NOMO-1 treated with DMSO at 0.1 percent for 48 hours (cell line): ENCODE results near the gene EPSTI1.
A peak's percentile ranks its signal among the peaks of the same experiment; 100 is the strongest.
"Not testable (repeated sequence)": the region's sequence is repeated elsewhere in the genome, so short reads cannot be mapped to it uniquely, and the experiment has no call there.

Experiments
- DNase-seq: peaks from one replicate; lab custom pipeline; 2025; ENCODE audit not compliant: unreplicated experiment; lab: John Stamatoyannopoulos, UW

EPSTI1 gene, protein sequence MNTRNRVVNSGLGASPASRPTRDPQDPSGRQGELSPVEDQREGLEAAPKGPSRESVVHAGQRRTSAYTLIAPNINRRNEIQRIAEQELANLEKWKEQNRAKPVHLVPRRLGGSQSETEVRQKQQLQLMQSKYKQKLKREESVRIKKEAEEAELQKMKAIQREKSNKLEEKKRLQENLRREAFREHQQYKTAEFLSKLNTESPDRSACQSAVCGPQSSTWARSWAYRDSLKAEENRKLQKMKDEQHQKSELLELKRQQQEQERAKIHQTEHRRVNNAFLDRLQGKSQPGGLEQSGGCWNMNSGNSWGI

GRCh38 chr13:42991898-42992763 lies at the start of gene EPSTI1:
EPSTI1 (minus strand) TSS chr13:42992241; CDS start chr13:42992165, 76 bp downstream.
- peak; percentile 74 for DNase-seq

DNA sequence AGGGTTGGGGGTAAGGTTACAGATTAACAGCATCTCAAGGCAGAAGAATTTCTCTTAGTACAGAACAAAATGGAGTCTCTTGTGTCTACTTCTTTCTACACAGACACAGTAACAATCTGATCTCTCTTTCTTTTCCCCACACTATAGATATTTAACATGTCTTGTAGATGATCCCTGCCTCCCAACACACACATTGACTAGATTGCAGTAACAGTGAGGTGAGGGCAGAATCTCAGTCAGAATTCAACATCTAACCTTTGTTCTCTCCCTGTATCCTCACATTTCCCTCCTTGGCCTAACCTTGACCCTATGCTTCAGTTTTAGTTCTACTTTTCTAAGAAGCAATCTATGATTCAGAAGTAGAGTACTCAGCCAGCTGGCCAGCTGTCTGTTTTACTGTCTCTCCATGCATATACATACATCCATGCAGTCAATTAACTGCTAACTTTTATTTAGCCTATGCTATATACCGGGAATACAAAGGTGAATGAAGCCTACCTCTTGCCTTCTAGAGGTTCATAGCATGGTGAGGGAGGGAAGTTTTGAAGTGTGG lies 49.4 kb upstream of the EPSTI1 start:
- DNase-seq, result no peak

DNA sequence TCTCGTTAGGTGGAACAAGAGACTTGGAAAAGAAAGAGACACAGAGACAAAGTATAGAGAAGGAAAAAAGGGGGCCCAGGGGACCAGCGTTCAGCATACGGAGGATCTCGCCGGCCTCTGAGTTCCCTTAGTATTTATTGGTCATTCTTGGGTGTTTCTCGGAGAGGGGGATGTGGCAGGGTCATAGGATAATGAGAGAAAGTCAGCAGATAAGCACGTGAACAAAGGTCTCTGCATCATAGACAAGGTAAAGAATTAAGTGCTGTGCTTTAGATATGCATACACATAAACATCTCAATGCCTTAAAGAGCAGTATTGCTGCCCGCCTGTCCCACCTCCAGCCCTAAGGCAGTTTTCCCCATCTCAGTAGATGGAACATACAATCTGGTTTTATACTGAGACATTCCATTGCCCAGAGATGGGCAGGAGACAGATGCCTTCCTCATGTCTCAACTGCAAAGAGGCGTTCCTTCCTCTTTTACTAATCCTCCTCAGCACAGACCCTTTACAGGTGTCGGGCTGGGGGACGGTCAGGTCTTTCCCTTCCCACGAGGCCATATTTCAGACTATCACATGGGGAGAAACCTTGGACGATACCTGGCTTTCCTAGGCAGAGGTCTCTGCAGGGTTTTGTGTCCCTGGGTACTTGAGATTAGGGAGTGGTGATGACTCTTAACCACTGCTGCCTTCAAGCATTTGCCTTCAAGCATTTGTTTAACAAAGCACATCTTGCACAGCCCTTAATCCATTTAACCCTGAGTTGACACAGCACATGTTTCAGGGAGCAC lies 48.7 kb upstream of the EPSTI1 start:
- not testable (repeated sequence) for DNase-seq

- no peak for DNase-seq
Observed at GRCh38 chr13:43039966-43040365, 47.9 kb upstream of the EPSTI1 start.

- DNase-seq, result no peak
Observed at GRCh38 chr13:43036351-43037250, 44.6 kb upstream of the EPSTI1 start.

DNA sequence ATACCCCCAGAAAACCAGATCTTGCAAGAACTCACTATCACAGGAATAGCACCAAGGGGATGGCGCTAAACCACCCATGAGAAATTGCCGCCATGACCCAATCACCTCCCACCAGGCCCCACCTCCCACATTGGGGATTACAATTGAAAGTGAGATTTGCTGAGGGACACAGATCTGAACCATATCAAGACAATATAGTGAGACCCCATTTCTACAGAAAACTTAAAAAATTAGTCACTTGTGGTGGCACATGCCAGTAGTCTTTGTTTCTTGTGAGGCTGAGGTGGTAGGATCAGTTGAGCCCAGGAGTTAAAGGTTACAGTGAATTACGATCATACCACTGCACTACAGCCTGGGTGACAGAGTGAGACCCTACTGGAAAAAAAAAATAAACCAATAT lies 41.0 kb upstream of the EPSTI1 start:
- no peak for DNase-seq

DNA sequence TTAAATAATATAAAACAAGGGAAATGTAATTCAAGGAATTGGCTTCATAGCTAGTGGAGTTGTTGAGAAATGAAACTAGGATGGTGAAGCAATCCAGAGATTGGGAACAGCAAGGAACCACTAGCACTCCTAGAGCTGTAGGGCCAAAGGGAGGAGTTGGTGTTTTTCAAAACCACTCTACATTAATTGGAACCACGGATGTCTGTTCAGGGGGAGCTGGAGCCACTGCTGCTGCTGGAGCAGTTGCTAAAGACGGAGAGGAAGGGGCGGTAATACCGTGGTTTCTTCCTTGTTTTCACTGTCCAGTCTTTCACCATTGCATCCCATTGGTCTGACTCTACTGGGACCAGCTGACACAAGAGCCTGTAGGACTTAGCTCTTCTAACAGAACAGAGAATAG lies 39.8 kb upstream of the EPSTI1 start:
- no peak for DNase-seq

DNA sequence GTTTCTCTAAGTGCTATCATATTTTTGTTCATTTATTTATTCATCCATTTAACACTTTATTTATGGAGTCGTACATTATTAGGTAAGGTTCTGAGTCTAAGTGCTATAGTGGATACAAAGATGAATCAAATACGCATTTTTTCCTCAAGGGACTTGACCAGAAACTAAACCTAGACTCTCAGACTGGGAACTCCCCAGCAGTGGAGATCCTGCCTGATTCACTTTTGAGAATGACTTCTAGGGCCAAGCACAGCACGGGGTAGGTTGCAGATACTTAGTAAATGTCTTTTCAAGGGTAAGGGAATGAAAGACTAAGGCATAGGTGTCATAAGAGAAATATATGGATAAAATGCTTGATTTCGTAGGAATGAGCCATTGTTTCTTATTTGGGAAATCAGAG lies 38.5 kb upstream of the EPSTI1 start:
- DNase-seq, result no peak

DNA sequence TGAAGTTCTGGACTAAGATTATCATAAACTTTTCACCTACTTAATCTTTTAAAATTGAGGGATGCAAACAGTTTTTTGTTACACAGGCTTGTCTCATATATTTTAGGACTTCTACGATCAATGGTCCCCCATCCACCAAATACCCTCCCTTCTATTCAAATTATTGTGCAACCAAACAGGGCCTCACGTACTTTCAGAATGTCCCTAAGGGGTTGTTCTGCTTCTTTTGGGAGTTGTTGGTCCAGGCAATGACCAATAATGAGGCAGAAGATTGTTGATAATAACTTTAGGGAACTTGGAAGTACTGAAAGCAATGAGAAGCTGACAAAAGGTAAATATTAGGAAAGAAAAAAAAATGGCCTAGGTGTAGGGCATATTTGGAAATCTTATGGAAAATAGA lies 34.2 kb upstream of the EPSTI1 start:
- DNase-seq, result peak; percentile 18

DNA sequence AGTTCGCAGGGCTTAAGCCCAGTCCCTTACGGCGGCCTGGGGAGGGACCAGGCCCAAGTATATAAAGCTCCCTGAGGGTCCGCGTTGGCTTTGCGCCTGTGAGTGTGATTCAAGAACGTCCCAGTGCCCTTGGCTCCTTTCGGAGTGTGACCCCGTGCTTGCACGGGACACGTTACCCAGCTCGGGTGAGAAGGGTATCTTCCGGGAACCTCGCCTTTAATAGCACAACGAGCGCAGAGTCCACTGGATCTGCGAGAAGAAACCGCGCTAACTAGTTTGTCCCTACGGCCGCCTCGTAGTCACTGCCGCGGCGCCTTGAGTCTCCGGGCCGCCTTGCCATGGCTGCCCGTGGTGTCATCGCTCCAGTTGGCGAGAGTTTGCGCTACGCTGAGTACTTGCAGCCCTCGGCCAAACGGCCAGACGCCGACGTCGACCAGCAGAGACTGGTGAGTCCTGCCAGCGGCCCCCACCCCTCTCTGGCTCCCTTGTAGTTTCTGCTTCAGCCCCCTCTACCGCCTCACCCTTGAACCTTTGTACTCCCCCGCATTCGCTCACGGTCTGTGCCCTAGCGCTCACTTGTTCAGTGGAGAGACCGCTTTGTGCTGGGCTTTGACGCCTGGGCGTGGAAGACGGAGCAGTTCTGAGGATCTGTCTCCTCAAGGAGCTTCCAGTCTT lies 31.4 kb upstream of the EPSTI1 start, which contains the start of gene DNAJC15:
Gene DNAJC15, plus strand, starts transcription at position 298 of the 675 bp plus-strand sequence. Its CDS starts 41 bp downstream, at position 339.
- DNase-seq, result peak; percentile 76

DNA sequence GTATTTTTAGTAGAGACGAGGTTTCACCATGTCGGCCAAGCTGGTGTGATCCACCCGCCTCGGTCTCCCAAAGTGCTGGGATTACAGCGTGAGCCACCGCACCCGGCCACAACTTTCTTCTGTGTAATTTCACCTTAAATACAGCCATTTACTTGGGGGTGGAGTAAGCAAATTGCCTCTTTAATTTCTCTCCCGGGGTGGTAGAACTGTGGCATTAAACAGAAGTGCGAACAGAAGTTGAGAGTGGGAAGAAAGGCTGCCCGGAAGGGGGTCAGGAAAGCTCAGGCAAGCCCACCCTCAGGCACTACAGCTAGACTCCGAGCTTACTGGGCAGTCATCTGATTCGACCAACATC lies 30.9 kb upstream of the EPSTI1 start:
- DNase-seq, result no peak

DNA sequence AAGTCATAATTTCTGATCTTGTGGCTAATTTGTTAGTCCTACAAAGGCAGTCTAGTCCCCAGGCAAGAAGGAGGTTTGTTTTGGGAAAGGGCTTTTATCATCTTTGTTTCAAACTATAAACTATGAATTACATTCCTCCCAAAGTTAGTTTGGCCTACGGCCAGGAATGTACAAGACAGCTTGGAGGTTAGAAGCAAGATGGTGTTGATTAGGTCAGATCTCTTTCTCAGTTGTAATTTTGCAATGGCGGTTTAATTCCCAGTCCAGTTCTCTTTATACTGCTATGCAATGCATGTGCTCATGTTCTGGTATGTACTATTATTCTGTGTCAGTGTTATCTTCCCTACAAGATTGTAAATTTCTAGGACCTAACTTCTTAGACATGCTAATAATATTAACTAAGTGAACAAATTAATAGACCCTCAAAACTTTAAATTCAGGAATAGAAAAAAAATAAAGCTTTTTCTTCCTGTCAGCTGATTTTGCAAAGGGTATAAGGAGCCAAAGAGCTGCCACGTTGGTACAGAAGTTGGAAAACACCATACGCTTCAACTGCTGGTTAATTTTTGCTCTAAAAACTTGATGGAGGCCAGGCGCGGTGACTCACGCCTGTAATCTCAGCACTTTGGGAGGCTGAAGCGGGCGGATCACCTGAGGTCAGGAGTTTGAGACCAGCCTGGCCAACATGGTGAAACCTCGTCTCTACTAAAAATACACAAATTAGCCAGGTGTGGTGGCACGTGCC lies 30.1 kb upstream of the EPSTI1 start:
- no peak for DNase-seq

DNA sequence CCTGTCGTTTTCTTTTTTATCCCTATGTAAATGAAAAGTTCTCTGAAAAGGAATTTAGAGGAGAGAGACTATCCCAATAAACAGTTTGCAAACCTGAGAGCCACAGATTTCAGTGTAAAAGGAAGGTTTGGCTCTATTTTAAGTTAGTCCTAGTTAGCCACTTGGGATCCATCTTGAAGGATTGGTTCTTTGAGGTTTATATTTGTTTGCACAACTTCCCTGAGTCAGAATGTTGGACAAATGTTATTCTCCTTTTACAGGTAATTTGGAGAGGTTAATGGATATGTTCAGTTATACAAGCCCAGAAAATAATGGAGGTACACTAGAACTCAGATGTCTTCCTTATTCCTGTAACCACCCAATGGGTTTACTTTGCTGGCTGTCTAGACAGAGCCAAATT lies 28.8 kb upstream of the EPSTI1 start:
- no peak for DNase-seq

DNA sequence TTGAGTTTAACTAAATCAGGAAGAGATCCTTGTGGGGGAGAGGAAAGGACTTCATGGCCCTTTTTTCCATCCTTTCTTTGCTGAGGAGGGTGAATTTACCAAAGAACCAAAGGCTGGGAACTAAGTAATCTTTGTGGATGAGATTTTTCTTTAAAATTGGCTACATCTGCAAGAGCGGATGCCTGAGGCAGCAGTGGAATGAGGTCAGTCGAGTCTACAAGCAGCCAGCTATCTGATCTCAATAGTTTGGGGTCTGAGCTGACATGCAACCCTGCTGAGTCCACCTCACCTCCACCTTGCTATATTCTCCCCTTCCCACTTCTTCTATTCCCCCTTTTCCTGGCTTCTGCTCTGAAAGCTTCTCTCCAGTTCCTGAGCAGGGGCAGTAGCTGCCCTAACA lies 27.8 kb upstream of the EPSTI1 start:
- DNase-seq, result no peak

- DNase-seq, result no peak
Observed at GRCh38 chr13:43016226-43016625, 24.2 kb upstream of the EPSTI1 start.

- no peak for DNase-seq
Observed at GRCh38 chr13:43014162-43014561, 22.1 kb upstream of the EPSTI1 start.

- DNase-seq, result no peak
Observed at GRCh38 chr13:43009506-43009905, 17.5 kb upstream of the EPSTI1 start.

- no peak for DNase-seq
Observed at GRCh38 chr13:43008596-43008995, 16.6 kb upstream of the EPSTI1 start.
